WTC11 (cell line): ENCODE data around the gene INTS15.

ENCODE experiments used
- CREB1 ChIP-seq: sonication (generic); formaldehyde crosslinking; IDR thresholded peaks from 2 replicates; pipeline ENCODE4 v1.8.0; 2023; ENCODE audit warnings: mild to moderate bottlenecking, missing genetic modification reagents
- TF ChIP-seq, protein P1 (sequence below): fragments of 200-600 bp; IDR thresholded peaks from 2 replicates; pipeline ENCODE4 v1.8.0; 2022; ENCODE audit warnings: antibody characterized with exemption

DNA sequence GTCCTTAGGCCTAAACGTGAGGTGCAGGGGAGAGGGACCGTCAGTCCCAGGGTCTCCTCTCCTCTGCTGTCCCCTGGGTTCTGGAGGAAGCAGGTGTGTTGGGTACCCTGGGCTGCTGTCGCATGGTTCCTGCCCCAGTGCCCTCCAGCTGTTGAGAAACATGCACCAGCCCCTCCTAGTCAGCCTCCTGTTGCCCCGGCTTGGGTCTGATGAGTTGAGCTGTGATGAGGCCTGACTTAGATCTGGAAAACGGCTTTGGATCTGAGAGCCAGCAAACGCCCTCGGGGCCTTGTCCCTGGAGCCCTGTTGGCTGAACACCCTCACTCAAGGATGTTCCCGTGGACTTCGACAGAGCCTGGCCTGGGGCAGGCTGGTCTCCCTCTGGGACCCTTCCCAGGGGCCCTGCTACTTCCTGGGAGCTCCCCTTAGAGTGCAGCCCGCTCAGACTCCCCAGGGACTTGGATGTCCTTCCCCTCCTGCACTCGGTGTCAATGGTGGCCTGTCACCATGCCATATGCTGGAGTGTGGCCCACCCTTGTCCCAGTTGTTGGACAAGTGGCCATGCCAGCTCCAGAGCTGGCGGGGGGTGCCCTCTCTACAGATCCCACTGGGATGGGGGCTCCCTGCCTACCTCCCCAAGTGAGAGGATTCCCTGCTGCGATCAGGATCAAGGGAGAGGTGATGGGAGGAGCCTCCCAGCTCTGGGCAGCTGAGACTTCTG is 59.6 kb downstream of the INTS15 start:
- TF ChIP-seq CREB1 (CRISPR knock-in tag), result no peak
- TF ChIP-seq, protein P1, sequence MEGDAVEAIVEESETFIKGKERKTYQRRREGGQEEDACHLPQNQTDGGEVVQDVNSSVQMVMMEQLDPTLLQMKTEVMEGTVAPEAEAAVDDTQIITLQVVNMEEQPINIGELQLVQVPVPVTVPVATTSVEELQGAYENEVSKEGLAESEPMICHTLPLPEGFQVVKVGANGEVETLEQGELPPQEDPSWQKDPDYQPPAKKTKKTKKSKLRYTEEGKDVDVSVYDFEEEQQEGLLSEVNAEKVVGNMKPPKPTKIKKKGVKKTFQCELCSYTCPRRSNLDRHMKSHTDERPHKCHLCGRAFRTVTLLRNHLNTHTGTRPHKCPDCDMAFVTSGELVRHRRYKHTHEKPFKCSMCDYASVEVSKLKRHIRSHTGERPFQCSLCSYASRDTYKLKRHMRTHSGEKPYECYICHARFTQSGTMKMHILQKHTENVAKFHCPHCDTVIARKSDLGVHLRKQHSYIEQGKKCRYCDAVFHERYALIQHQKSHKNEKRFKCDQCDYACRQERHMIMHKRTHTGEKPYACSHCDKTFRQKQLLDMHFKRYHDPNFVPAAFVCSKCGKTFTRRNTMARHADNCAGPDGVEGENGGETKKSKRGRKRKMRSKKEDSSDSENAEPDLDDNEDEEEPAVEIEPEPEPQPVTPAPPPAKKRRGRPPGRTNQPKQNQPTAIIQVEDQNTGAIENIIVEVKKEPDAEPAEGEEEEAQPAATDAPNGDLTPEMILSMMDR, result no peak
